GM19328 (cell line): ENCODE measurements around the gene UBE2G2.

Experiments used
- ATAC-seq: cut with Tn5 transposase; IDR thresholded peaks from one replicate; pipeline ENCODE4 v1.9.1; 2021; ENCODE audit warnings: mild to moderate bottlenecking, moderate library complexity; ENCODE audit not compliant: unreplicated experiment

The UBE2G2 gene

GRCh38 chr21:44766014-44766817 is 35.4 kb downstream of the UBE2G2 start:
- no peak for ATAC-seq

GRCh38 chr21:44765231-44766013 is 36.2 kb downstream of the UBE2G2 start:
- no peak for ATAC-seq

- no peak for ATAC-seq
Observed at GRCh38 chr21:44764319-44765230, 37.0 kb downstream of the UBE2G2 start.

- no peak for ATAC-seq
Observed at GRCh38 chr21:44763451-44764318, 37.9 kb downstream of the UBE2G2 start.

GRCh38 chr21:44763050-44763378 is 38.6 kb downstream of the UBE2G2 start:
- ATAC-seq, result no peak

- ATAC-seq, result no peak
Observed at GRCh38 chr21:44762221-44763049, 39.2 kb downstream of the UBE2G2 start.

- ATAC-seq, result no peak
Observed at GRCh38 chr21:44761747-44762208, 39.8 kb downstream of the UBE2G2 start.

- no peak for ATAC-seq
Observed at GRCh38 chr21:44761011-44761729, 40.5 kb downstream of the UBE2G2 start.

GRCh38 chr21:44760376-44760775 is 41.2 kb downstream of the UBE2G2 start:
- ATAC-seq, result no peak

- no peak for ATAC-seq
Observed at GRCh38 chr21:44759628-44760285, 41.9 kb downstream of the UBE2G2 start.

- ATAC-seq, result no peak
Observed at GRCh38 chr21:44758781-44759627, 42.6 kb downstream of the UBE2G2 start.

GRCh38 chr21:44758141-44758561 is 43.5 kb downstream of the UBE2G2 start:
- ATAC-seq, result no peak

- ATAC-seq, result no peak
Observed at GRCh38 chr21:44757731-44758130, 43.9 kb downstream of the UBE2G2 start.

- ATAC-seq, result no peak
Observed at GRCh38 chr21:44756423-44757185, 45.0 kb downstream of the UBE2G2 start.

- no peak for ATAC-seq
Observed at GRCh38 chr21:44755227-44755626, 46.4 kb downstream of the UBE2G2 start.

GRCh38 chr21:44753357-44753756 is 48.3 kb downstream of the UBE2G2 start:
- no peak for ATAC-seq
